HG03575 (cell line): ENCODE measurements around the gene PAPLN.

Experiments used
- ATAC-seq: cut with Tn5 transposase; IDR thresholded peaks from one replicate; pipeline ENCODE4 v1.9.1; 2021; ENCODE audit not compliant: unreplicated experiment, insufficient number of reproducible peaks, low FRiP score; ENCODE audit errors: extremely low read depth

PAPLN gene

DNA sequence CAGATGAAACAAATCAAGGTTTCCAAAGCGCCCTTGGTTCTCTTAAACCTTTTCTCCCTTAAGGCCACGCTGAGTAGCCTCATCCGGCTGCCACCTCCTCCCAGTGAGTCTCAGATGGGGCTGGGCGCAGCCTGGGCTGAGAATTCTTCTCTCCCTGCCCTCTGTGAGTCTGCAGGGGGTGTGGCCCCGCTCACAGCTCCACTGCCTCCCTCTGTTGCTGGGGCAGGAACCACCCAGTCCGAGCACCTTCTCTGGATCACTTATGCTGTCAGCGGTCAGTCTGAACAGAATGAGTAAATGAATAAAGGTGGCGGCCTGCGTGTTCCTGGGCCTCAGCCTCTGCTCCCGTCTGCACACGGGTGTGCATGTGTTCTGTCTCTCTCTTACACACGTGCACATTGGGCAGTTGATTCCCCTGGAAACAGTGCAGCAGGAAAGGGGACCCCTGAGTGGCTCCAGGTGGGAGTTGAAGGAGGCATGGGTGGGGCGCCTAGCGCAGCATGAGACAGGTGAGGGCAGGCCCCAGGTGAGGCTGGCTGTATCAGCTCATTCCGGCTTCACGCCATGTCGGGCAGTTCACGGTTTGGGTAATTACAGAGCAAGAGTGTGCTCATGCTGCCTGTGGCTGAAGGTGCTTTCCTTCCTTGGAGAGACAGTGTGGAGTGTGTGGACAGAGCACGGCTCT lies 4.3 kb downstream of the PAPLN start:
- ATAC-seq = no peak

DNA sequence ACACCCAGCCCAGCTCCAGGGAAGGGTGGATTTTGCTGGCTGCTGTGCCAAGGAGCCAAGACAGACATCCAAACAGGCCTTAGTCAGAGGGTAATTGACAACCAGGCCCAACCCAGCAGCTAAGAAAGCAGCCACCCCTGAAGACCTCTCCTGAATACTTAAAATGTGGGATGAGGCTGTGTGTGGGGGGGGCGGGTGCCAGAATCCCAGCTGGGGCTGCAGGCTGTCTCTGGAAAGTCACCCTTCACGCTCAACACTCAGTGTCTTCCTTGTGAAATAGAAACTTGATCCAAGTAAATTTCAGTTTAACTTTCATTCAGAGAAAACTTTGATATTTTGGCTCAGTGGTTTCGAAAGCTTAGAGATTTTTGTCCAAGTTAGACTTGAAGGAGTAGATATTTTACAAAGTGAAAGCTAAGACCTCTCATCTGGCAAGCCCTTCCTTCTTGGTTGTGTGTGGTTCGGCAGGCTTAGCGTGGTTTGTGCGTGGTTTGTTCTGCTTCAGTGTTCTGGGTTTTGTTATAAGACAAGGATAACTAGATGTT lies 5.1 kb downstream of the PAPLN start:
- no peak for ATAC-seq

DNA sequence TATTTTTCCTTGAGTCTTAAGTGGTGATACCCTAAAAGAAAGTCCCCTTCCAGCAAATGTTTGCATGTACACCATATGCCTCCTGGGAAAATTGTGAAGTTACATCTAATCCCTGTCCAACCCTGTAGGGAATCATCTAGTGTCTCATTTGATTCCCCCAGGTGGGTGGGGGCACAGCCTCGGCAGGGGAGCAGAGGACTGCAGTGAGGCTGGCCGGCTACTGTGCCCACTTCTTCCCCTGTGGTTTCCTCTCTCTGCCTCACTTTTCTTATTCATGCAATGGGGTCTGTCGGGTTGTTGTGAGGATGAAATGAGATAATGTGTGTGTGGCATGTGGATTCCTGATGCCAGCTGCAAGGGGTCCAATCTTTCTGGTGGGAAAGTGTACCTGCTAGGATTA lies 6.0 kb downstream of the PAPLN start:
- ATAC-seq = no peak

DNA sequence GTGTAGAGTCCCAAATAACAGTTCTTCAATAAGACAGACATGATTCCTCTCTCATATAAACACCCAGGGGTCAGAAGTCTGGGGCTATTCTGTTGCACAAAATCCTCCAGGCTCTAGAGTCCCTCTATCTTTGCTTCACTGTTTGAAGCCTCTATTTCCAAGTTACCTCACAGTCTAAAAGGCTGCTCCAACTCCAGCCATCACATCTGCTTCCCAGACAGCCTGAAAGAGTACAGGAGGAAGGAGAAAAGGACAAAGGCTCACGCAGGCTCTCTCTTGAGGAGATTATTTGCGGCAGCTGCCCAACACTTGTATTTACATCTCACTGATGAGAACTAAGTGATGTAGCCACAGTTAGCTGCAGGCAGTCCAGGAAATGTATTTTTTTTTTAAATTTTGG lies 6.4 kb downstream of the PAPLN start:
- no peak for ATAC-seq

DNA sequence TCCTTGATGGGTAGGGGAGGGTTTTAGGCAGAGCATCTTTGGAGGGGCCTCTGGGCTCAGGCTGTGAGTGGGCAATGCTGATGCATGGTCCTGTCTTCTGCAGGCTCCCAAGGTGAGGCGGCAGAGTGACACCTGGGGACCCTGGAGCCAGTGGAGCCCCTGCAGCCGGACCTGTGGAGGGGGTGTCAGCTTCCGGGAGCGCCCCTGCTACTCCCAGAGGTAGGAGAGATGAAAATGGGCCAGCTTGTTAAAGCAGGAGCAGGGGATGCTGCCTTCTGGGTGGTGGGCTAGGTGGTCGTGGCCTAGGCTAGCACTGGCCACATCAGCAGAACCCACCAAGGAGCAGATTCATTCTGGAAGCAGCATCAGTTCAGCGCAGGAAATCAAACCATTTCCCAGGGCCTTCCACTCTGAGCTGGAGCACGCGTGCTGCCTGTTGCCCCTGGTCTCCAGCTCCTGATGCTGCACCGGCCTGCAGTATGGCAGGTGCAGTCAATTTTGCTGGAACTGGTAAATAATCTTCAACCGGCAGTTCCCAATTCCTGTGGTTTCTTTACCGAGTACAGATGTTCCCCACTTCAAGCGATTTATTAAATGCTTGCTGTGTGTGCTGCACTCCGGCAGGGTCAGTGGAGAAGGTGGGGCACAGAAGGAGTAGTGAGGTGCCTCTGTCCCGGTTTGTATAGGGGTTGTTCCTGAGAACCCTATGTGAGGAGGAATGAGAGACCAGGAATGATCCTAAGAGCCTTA lies 7.4 kb downstream of the PAPLN start:
- ATAC-seq = no peak

DNA sequence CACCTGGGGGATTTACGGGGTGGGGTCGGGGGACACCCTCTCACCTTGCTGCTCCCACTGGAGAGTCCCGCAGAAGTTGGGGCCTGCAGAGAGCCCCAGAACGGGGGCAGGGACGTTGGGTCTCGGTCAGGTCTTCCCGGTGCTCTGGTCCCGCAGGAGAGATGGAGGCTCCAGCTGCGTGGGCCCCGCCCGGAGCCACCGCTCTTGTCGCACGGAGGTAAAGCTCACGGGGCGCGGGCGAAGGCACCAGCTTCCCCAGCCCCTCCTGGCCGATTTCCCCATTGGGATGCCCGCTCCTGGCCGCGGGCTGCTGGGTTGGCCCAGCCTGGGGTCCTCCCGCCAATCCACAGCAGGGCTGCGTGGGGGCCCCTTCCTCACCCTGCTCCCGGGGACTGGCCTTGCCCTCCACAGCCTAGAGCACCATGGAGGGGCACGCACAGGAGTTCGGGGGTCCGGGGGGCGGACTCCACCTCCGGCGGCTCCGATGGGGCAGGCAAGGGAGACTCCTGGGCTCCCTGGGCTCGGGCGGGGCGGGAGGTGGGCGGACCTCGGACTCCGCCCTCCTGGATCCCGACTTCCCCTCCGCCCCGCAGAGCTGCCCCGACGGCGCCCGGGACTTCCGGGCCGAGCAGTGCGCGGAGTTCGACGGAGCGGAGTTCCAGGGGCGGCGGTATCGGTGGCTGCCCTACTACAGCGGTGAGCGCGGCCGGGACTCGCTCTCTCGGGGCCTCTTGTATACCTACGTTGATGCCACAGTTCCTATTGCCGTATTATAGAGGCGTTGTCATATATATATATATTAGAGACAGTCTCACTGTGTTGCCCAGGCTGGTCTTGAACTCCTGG lies 8.4 kb downstream of the PAPLN start:
- ATAC-seq = no peak

DNA sequence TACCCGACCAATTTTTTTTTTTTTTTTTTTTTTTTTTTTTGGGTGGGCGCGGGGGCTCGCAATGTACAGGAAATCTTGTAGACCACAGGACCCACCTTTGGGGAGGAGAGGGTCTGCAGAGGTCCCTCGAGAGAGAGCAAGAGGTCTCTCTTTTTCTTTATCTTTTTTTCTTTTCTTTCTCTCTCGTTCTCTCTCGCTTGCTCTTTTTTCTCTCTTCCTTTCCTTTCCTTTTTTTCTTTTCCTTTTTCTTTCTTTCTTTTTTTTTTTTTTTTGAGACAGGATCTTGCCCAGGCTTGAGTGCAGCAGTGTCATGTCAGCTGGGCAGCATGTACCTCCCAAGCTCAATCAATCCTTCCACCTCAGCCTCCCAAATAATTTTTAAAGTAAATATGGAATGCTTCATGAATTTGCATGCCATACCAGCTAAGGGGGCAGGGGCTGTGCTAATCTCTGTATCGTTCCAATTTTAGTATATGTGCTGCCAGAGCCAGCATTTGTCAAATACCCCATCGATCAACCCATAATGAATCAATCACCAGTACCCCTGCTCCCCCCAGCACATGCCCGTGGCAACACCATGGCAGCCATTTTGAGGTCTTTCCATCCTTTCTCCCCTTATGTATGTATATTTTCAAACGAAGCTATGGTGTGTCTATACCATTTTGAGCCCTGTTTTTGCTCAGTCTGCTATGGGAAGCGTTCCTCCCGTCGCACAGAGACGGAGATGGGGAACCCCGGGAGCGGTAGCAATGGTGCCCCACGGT lies 9.3 kb downstream of the PAPLN start:
- ATAC-seq = no peak

DNA sequence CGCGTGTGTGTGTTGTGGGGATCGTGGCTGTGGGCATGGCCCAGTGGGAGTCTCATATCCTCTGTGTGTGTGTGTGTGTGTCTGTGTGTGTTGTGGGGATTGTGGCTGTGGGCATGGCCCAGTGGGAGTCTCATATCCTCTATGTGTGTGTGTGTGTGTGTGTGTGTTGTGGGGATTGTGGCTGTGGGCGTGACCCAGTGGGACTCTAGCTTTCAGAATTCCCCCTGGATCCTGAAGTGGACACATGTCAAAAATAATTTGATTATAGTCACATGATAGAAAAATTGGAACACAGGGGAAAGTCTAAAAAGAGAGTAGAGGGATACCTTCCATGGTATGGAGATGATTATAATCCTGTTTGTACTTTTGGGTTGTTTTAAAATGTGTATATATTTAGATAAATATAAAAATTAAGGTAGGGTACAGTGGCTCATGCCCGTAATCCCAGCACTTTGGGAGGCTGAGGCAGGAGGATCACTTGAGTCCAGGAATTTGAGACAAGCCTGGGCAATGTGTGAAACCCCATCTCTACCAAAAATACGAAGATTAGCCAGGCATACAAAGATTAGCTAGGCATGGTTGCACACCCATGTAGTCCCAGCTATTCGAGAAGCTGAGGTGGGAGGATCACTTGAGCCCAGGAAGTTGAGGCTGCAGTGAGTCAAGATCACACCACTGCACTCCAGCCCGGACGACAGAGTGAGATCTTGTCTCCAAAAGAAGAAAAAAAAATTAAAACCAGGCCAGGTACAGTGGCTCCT lies 11.0 kb downstream of the PAPLN start:
- ATAC-seq = no peak

DNA sequence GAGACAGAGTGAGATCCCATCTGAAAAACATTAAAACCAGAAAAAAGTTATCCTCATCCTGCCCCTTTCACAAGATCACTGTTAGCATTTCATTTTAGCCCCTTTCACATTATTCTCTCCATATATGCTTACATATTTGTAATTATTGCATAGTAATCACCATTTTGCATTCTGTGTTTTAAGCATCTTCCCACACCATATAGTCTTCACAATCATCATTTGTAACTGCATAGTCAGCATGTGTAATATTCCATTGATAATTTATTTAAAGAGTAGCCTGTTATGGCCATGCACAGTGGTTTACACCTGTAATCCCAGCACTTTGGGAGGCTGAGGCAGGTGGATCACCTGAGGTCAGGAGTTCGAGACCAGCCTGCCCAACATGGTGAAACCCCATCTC lies 11.8 kb downstream of the PAPLN start:
- no peak for ATAC-seq

DNA sequence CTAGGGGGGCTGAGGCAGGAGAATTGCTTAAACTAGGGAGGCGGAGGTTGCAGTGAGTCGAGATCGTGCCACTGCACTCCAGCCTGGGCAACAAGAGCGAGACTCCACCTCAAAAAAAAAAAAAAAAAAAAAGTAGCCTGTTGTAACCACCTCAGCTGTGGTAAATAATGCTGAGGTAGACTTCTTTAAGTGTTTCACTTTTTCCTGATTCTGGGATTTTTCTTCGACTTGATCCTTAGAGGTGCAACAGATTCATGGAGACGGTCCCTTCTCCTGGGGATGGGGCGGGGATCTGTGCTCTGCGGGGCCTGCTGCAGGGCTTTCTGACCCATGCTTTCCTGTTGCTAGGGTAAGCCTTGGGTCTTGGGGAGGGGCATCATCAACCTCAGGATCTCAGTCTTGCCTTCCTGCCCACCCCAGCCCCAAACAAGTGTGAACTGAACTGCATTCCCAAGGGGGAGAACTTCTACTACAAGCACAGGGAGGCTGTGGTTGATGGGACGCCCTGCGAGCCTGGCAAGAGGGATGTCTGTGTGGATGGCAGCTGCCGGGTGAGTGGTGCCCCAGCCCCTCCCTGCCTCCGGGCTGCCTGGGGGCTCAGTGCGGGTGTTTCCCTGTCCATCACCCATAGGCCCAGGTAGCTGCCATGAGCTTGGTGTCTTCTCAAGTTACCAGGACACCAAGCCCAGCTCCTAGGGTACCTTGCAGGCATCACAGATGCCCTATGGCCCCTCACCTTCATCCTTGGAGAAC lies 12.4 kb downstream of the PAPLN start:
- ATAC-seq = no peak

DNA sequence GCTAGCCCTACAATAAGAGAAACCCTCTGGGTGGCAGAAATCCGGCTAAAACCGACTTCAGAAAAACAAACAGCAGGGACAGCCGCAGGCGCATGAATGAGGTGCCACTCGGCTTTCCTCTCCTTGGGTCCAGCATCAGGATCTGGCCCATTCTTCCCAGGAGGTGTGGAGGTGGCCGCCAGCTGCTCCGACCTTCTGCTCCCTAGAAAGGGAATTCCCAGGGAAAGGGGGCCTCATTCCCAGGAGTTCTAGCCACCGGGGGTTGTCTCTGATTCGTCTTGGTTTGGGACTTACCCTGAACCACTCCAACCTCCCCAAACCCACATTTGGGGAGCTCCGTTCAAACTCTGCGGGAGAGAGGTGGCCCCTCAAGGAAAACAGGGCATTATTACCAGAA lies 13.0 kb downstream of the PAPLN start:
- no peak for ATAC-seq

DNA sequence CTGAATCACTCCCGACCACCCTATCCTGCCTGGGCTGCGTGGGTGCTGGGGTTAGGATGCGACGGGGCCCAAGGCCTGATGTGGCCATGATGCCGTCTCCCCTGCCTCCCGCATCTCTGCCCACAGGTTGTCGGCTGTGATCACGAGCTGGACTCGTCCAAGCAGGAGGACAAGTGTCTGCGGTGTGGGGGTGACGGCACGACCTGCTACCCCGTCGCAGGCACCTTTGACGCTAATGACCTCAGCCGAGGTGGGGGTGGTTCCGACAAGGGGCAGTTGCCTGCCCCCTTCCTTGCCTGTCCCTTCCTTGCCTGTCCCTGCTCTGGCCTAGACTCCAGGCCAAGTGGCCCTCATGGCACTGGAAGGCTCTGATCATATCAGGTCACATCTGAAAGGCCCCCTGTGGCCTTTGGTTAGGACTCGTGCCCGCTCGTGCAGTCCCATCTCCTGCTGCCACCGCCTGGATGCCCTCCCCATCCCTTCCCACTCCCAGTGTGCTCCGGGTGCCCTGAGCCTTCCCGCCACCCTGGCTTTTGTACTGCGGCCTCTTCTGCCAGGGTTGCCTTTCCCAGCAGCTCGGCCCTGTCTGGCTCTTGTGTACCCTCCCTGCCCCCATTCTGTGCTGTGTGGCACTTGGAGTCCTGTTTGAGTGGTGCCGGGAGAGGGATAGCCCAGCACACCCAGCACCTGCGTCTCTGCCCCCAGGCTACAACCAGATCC lies 13.6 kb downstream of the PAPLN start:
- ATAC-seq = no peak

DNA sequence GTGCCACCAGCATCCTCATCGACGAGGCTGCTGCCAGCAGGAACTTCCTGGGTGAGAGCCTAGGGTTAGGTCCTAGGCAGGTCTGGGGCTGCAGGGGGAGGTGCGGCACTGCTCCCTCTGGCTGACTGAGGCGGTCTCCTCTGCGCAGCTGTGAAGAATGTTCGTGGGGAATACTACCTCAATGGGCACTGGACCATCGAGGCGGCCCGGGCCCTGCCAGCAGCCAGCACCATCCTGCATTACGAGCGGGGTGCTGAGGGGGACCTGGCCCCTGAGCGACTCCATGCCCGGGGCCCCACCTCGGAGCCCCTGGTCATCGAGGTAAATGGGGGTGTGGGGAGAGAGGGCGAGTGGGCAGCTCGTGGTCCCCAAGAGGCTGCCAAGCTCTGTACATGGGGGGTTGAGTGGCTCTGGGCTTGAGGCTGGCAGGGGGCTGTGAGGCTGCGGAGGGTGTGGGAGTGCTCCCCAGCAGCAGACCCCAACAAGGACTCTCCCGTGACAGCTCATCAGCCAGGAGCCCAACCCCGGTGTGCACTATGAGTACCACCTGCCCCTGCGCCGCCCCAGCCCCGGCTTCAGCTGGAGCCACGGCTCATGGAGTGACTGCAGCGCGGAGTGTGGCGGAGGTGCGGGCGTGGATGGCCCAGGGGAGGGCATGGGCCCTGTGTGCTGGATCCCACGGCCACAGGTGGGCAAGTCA lies 14.4 kb downstream of the PAPLN start:
- ATAC-seq = no peak

DNA sequence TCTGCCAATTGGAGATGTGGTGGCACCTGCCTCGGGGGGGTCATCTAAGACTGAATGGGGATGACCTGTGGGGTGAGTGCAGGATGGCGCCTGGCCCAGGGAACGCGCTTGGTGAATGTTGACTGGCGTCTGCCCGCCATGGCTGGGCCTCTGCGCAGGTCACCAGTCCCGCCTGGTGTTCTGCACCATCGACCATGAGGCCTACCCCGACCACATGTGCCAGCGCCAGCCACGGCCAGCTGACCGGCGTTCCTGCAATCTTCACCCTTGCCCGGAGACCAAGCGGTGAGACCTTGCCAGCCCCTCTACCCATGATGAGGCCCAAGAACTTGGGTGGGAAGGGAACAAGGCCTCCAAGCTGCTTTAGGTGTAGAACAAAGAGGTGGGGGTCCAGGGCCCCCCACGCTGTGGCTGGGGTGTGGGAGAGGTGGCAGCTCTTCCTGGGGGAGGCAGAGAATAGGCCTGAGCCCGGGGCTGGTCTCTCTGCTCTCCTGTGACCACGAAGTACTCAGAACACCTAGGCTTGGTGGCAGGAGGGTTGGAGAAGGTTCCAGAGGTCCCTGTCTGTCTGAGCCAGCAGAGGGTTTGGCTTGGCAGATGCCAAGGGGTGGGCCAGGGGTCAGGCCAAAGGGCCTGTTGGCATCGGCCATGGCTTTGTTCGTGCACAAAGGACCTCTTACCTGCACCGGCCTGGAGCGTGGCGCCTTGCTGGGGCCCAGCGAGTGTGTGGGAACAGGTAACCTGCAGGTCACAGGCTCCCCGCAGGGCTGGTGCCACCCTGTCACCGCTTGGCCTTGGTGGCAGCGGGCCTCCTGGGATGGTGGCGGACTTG lies 15.4 kb downstream of the PAPLN start:
- no peak for ATAC-seq

DNA sequence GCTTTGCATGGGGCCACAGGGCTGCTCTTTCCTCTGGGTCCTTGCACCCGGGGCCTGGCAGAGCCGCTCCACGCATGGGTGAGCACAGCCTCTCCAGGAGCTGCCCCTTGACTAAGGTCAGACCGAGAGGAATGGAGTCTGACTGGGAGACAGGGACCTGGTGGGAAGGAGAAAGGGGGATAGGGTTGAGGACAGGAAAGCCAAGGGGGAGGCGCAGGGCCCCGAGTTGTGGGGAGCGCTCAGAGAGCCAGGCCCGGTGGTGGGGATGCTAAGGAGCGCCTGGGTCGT lies 16.0 kb downstream of the PAPLN start:
- no peak for ATAC-seq

DNA sequence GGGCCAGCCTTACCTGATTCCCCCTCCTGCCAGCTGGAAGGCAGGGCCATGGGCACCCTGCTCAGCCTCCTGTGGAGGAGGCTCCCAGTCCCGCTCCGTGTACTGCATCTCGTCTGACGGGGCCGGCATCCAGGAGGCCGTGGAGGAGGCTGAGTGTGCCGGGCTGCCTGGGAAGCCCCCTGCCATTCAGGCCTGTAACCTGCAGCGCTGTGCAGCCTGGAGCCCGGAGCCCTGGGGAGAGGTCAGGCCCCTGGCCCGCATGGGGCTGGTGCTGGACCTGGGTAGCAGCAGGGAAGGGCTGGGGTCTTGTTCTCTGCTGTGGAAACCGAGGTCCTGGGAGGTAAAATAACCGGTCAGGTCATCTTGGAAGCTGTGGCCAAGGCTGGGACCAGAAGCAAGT lies 16.4 kb downstream of the PAPLN start:
- no peak for ATAC-seq
